GM18873 (cell line): ENCODE measurements around the gene TIMM17A.
A peak's percentile ranks its signal among the peaks of the same experiment; 100 is the strongest.
"Not testable (repeated sequence)": the region's sequence is repeated elsewhere in the genome, so short reads cannot be mapped to it uniquely, and the experiment has no call there.

ENCODE experiments used
- ATAC-seq: cut with Tn5 transposase; IDR thresholded peaks from one replicate; pipeline ENCODE4 v1.9.1; 2021; ENCODE audit warnings: mild to moderate bottlenecking, moderate library complexity, moderate number of reproducible peaks; ENCODE audit not compliant: unreplicated experiment, low FRiP score

Gene TIMM17A

GRCh38 chr1:201939148-201939547 lies 16.2 kb upstream of the TIMM17A start:
- no peak for ATAC-seq

- no peak for ATAC-seq
Measured at GRCh38 chr1:201939574-201939973, 15.7 kb upstream of the TIMM17A start.

DNA sequence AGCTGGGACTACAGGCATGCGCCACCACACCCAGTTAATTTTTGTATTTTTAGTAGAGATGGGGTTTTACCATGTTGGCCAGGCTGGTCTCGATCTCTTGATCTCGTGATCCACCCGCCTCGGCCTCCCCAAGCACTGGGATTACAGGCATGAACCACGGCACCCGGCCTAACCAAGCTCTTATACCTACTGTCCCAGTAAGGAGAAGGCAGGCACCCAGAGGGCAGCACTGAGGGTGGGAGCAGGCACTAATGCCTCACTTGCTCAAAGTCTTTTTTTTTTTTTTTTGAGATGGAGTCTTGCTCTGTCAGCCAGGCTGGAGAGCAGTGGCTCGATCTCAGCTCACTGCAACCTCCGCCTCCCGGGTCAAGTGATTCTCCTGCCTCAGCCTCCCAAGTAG lies 15.0 kb upstream of the TIMM17A start:
- ATAC-seq: not testable (repeated sequence)

GRCh38 chr1:201941420-201942128 lies 13.7 kb upstream of the TIMM17A start:
- no peak for ATAC-seq

DNA sequence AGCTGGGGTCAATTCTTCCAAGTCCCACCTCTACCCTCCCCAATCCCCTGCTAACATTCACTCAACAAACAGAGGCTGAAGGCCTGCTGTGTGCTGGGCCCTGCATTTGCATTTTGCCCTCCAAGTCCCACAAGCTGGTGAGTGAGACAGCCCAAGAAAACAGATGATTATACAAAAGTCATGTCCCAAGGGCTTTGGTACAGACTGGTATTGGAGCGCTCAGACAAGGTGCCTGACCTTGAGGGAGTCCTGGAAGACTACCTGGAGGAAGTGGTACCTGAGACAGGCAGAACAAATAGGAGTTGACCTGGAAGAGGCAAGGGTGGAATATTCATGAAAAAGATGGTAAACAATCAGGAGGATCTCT lies 13.2 kb upstream of the TIMM17A start:
- ATAC-seq: no peak

- no peak for ATAC-seq
Measured at GRCh38 chr1:201944002-201944401, 11.3 kb upstream of the TIMM17A start.

GRCh38 chr1:201944639-201945038 lies 10.7 kb upstream of the TIMM17A start:
- no peak for ATAC-seq

- ATAC-seq: no peak
Measured at GRCh38 chr1:201945157-201945556, 10.1 kb upstream of the TIMM17A start.

DNA sequence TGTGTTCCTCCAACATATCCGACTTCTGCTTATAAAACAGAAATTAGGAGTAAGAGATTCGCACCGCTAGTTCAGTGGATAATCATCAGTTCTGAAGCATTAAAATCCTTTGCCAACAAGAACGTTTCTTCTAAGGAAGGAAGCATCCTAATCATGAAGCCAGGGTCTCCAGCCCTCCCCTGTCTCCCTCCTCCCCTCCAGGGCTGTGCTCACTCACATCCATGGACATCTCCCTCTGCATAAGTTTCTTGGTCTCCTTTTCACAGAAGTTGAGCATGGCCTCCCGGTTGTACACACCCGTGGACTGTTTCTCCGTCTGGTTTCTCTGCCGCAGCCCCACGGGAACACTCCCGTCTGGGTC lies 9.5 kb upstream of the TIMM17A start:
- ATAC-seq: no peak

DNA sequence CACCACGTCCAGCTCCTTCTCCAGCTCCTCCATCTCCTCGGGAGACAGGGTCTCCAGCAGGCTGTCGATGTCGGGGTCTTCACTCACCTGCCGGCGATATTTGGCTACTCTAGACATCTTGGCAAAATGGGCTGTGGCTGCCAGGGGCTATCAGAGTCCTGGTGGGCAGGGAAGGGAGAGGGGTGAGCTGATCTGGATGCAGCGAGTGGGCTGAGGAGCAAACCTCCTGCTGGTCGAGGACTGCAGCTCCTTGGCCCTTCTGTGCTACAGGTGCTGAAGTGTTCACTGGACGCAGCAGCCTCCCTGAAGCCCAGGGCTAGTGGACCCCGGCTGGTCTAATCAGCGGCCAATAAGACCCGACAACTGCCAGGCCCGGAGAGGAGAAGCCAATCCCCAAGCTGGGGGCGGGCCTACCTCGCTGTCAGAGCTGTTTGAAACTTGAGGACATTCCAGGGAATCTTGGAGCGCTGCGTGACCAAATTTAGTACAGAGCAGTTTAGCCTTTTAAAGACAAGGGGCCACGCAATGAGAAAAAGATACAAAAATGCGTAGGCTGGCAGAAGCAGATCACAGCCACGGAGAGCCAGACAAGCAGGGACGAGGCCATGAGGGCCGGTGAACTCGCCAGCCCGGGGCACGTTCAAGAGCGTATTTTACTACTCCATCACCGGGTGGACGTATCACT lies 8.9 kb upstream of the TIMM17A start, which contains the start of gene LMOD1:
TSS of gene LMOD1 (minus strand) at position 325 of the 685 bp plus-strand sequence. CDS start at position 117, 208 bp downstream.
- no peak for ATAC-seq

DNA sequence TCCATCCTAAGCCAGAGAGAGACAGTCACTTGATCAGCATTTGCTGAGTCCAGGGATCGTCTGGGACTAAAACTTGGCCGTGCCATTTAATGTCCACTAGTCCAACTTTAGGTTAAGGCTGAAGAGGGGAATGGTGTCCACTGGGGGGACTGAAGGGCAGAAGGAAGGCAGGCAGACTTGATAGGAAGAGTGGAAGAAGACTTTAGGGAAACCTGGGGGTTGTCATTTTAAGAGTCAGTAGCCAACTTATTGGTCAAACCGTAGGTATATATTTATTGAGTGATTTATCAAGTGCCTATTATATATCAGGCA lies 7.7 kb upstream of the TIMM17A start:
- no peak for ATAC-seq

- no peak for ATAC-seq
Measured at GRCh38 chr1:201949491-201949890, 5.8 kb upstream of the TIMM17A start.

DNA sequence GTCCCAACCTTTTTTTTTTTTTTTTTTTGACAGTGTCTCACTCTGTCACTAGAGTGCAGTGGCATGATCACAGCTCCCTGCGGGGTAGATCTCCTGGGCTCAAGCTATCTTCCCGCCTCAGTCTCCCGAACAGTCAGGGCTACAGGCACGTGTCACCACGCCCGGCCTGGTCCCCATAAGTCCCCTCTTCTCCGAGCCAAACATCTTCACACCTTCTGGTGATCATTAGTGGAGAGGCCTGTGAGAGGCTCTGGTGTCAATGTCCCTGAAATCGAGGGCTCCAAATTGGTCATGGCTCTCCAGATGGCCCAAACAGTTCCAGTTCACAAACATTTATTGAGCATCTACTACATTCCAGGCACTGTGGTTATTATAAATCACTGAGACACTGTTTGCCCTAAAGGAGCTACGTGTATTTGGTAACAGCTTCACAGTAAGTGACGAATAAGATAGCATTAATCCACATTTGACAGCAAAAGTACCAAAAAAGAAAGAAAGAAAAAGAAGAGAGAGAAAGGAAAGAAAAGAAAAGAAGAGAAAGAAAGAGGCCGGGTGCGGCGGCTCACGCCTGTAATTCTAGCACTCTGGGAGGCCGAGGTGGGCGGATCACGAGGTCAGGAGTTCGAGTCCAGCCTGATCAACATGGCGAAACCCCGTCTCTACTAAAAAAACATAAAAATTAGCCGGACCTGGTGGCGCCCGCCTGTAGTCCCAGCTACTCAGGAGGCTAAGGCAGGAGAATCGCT lies 867 bp upstream of the TIMM17A start:
- no peak for ATAC-seq

DNA sequence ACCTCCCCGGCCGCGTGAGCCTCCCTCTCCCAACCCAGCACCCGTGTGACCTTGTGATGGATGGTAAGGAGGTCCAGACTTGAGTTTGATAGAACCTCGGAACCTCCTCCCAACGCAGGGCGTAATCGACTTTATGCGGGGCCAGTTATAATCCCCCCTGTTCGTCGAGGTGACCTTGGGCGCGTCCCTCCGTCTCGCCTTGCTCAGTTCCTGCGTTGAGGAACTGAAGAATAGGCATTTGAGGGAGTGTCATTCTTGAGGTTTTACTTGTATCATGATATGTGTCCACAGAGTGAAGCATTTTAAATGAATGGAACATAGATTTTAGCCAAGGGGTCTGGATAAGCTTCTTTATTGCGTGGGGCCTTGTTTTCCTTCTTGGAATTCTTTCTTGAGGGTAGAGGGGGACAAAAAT lies 433 bp downstream of the TIMM17A start:
- ATAC-seq: peak; percentile 16

DNA sequence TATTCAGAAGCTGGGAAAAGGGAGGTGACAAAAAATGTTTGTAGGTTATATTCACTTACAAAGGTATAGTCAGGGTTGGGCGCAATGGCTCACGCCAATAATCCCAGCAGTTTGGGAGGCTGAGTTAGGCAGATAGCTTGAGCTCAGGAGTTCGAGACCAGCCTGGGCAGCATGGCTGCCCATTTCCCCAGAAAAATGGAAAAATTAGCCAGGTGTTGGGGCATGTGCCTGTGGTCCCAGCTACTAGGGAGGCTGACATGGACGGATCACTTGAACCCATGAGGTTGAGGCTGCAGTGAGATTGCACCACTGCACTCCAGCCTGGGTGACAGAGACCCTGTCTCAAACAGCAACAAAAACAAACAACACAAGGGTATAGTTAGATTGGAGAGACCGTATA lies 3.0 kb downstream of the TIMM17A start:
- ATAC-seq: no peak

GRCh38 chr1:201962382-201962781 lies 7.1 kb downstream of the TIMM17A start:
- not testable (repeated sequence) for ATAC-seq

GRCh38 chr1:201964261-201964660 lies 9.0 kb downstream of the TIMM17A start:
- no peak for ATAC-seq

DNA sequence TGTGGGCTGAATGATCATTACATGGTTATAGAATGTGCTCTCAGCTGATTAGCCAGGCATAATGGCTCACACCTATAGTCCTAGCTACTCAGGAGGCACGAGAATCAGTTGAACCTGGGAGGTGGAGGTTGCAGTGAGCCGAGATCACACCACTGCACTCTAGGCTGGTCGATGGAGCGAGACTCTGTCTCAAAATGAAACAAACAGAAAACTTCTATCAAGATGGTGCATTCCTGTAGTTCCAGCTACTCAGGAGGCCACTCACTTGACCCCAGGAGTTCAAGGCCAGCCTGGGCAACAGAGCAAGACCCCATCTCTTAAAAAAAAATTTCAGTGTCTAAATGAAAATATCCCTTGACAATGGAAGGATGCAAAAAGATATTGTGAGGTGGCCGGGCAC lies 10.9 kb downstream of the TIMM17A start:
- no peak for ATAC-seq

- ATAC-seq: no peak
Measured at GRCh38 chr1:201968202-201968925, 13.1 kb downstream of the TIMM17A start.

DNA sequence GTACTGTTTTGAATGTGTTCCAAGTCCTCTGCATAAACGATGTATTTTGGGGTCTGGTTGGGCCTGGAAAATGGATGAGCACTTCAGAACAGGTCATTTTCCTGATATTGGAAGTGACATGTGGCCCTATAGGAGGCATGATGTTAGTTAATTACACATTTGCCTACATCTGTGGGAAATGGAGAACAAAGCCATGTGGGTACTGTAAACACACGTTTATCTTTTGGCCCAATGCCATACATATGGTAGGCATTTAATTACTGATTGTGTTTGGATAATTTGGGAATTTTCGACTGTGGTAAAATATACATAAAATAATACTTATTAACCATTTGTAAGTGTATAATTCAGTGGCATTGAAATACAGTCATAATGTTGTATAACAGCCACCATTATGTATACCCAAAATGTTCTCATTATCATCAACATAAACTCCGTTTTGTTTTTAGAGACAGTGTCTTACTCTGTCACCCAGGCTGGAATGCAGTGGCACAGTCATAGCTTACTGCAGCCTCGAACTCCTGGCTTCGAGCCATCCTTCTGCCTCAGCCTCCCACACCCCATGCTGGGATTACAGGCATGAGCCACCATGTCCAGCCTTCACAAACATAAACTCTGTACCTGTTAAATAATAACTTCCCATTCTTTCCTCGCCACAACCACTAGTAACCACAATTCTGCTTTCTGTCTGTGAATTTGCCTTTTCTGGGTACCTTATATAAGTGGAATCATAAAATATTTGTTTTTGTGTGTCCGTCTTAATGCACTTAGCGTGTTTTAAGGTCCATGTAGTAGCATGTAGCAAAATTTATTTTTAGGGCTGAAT lies 15.2 kb downstream of the TIMM17A start:
- ATAC-seq: no peak
